Fibroblast of lung (primary cell): Measurements from ENCODE around the gene ISG15. TPM values are rescaled to one million over a fixed set of nuclear protein-coding genes. Genes with fewer than 3 reads are reported as not detected.

Source experiments
- DNase-seq, 2 donors: peaks; one replicate each; pipeline versions ENCODE4 v3.0.0 to v3.0.0-alpha.2; 2010; ENCODE audit warnings: low read depth in 2 of 2
- H2AFZ ChIP-seq: 2 replicates; pipeline ENCODE4 v1.5.1; 2012; ENCODE audit warnings: low read length, control low read depth, inconsistent platforms
- H3K27ac ChIP-seq: 2 replicates; pipeline ENCODE4 v1.5.1; 2011; ENCODE audit warnings: low read length, control low read depth; ENCODE audit not compliant: insufficient read depth
- H3K27me3 ChIP-seq: 2 replicates; pipeline ENCODE4 v1.5.1; 2011; ENCODE audit warnings: mild to moderate bottlenecking, low read length; ENCODE audit not compliant: control insufficient read depth, insufficient read depth
- H3K36me3 ChIP-seq: 2 replicates; pipeline ENCODE4 v1.5.1; 2011; ENCODE audit warnings: low read length; ENCODE audit not compliant: control insufficient read depth, insufficient read depth
- H3K4me1 ChIP-seq: 2 replicates; pipeline ENCODE4 v1.5.1; 2011; ENCODE audit warnings: low read length; ENCODE audit not compliant: control insufficient read depth, insufficient read depth; ENCODE audit errors: extremely low read depth
- H3K4me2 ChIP-seq: 2 replicates; pipeline ENCODE4 v1.5.1; 2011; ENCODE audit warnings: low read length, control low read depth; ENCODE audit not compliant: insufficient read depth; ENCODE audit errors: extremely low read depth
- H3K4me3 ChIP-seq, 4 experiments: fragments of 200-600 bp in 1 of 4; sonication (generic) in 1 of 4; replicated peaks in 1 of 4; 2 replicates each; pipeline ENCODE4 v1.5.1; 2011 to 2016; ENCODE audit warnings: low read length in 4 of 4, low read depth in 3 of 4, mild to moderate bottlenecking in 3 of 4, control low read depth in 2 of 4, inconsistent platforms in 1 of 4, mixed read lengths in 1 of 4; ENCODE audit not compliant: insufficient read depth in 1 of 4; ENCODE audit errors: control extremely low read depth in 1 of 4
- H3K79me2 ChIP-seq: 2 replicates; pipeline ENCODE4 v1.5.1; 2012; ENCODE audit warnings: mild to moderate bottlenecking, low read length, inconsistent platforms; ENCODE audit not compliant: control insufficient read depth, insufficient read depth
- H3K9ac ChIP-seq: 2 replicates; pipeline ENCODE4 v1.5.1; 2011; ENCODE audit warnings: mild to moderate bottlenecking, low read length, control low read depth; ENCODE audit not compliant: insufficient read depth
- H3K9me3 ChIP-seq: 2 replicates; pipeline ENCODE4 v1.5.1; 2012; ENCODE audit warnings: low read depth, low read length; ENCODE audit not compliant: control insufficient read depth, insufficient read depth
- H4K20me1 ChIP-seq: 2 replicates; pipeline ENCODE4 v1.5.1; 2011; ENCODE audit warnings: low read length; ENCODE audit not compliant: control insufficient read depth, insufficient read depth; ENCODE audit errors: extremely low read depth
- CTCF ChIP-seq, 2 donors: IDR thresholded peaks in 1 of 2; conservative IDR thresholded peaks in 1 of 2; 1 replicate in 1 of 2; 2 replicates in 1 of 2; pipeline ENCODE4 v1.5.1; 2011 to 2012; ENCODE audit warnings: low read length in 2 of 2, control low read depth in 1 of 2, inconsistent platforms in 1 of 2, low read depth in 1 of 2, mild to moderate bottlenecking in 1 of 2
- EZH2 ChIP-seq: IDR thresholded peaks from 2 replicates; pipeline ENCODE4 v1.5.1; 2012; ENCODE audit warnings: low read length, control low read depth, mild to moderate bottlenecking; ENCODE audit errors: missing control alignments
- polyA plus RNA-seq, 2 donors: library from polyadenylated mRNA; depleted of rRNA in 1 of 2; stranded (reverse) in 1 of 2; unstranded in 1 of 2; fragments of >200 nt; gene quantifications; 2 replicates each; pipeline ENCODE4 v1.2.1, GENCODE V29; 2011 to 2012; ENCODE audit warnings: missing spikeins in 1 of 2
- total RNA-seq: library from RNA; depleted of rRNA; stranded (reverse); fragments of >200 nt; gene quantifications from 2 replicates; pipeline ENCODE4 v1.2.1, GENCODE V29; 2014

Gene ISG15
- total and polyA plus RNA-seq, 2 donors (not counting 1 experiment from before 2014, with no cell fraction given): 24.2 to 93.3 TPM

- Histone ChIP-seq H3K4me1 (peaks cover 7% of the 10 kb centered on the region), H3K4me2 (no peak overlapping the region), H3K4me3 (no peak overlapping the region), H3K27me3 (no peaks in the 10 kb centered on the region), H3K36me3 (peaks cover 9% of the 10 kb centered on the region), H3K9ac (no peak overlapping the region), H3K27ac (no peak overlapping the region), H3K9me3 (no peaks in the 10 kb centered on the region), H3K79me2 (no peaks in the 10 kb centered on the region), H4K20me1 (no peaks in the 10 kb centered on the region), H2AFZ (no peak overlapping the region)
- DNase-seq: no peak
- TF ChIP-seq CTCF (conservative IDR thresholded peaks at IDR 0.05 in 1 of 2, IDR thresholded peaks at IDR 0.05 in 1 of 2; ENCODE audit: low read depth in 1 of 2, low read length in 2 of 2) (no peak), EZH2 (no peak)
Measured at GRCh38 chr1:1044455-1045078, 31.3 kb downstream of the ISG15 start.

GRCh38 chr1:1045129-1045528 is 31.8 kb downstream of the ISG15 start:
- Histone ChIP-seq H3K4me3 (no peak overlapping the region), H3K79me2 (no peaks in the 10 kb centered on the region), H3K27ac (no peak overlapping the region), H3K4me2 (no peak overlapping the region), H3K4me1 (peaks cover 3% of the 10 kb centered on the region), H3K9ac (no peak overlapping the region), H3K27me3 (no peaks in the 10 kb centered on the region), H2AFZ (no peak overlapping the region), H3K36me3 (peaks cover 9% of the 10 kb centered on the region), H3K9me3 (no peaks in the 10 kb centered on the region), H4K20me1 (no peaks in the 10 kb centered on the region)
- TF ChIP-seq CTCF (conservative IDR thresholded peaks at IDR 0.05 in 1 of 2, IDR thresholded peaks at IDR 0.05 in 1 of 2; ENCODE audit: low read depth in 1 of 2, low read length in 2 of 2) (no peak), EZH2 (no peak)
- DNase-seq: no peak

- Histone ChIP-seq H3K9me3 (no peaks in the 10 kb centered on the region), H3K9ac (no peak overlapping the region), H3K4me3 (no peak overlapping the region), H3K27me3 (no peaks in the 10 kb centered on the region), H3K4me2 (no peak overlapping the region), H2AFZ (no peak overlapping the region), H3K36me3 (peaks cover 11% of the 10 kb centered on the region), H3K4me1 (no peaks in the 10 kb centered on the region), H3K27ac (no peak overlapping the region), H4K20me1 (no peaks in the 10 kb centered on the region), H3K79me2 (no peaks in the 10 kb centered on the region)
- TF ChIP-seq EZH2 (no peak), CTCF (conservative IDR thresholded peaks at IDR 0.05 in 1 of 2, IDR thresholded peaks at IDR 0.05 in 1 of 2; ENCODE audit: low read depth in 1 of 2, low read length in 2 of 2) (no peak)
- no peak for DNase-seq
Measured at GRCh38 chr1:1046243-1046642, 32.9 kb downstream of the ISG15 start.
